GM23338 (cell line): Measurements from ENCODE around the gene KCNK5. TPM values are rescaled to one million over a fixed set of nuclear protein-coding genes. Genes with fewer than 3 reads are reported as not detected.

ENCODE experiments used
- ATAC-seq: fragments of 200-7000 bp; cut with Tn5 transposase; 3 replicates; pipeline ENCODE4 v1.9.1; 2020
- DNase-seq: peaks from one replicate; pipeline ENCODE4 v3.0.0-alpha.2; 2015; ENCODE audit warnings: low spot score
- H2AFZ ChIP-seq: fragments of 200-600 bp; sonication (generic); 2 replicates; pipeline ENCODE4 v1.8.0; 2016; ENCODE audit warnings: antibody characterized with exemption, mild to moderate bottlenecking, moderate library complexity
- H3F3A ChIP-seq: fragments of 200-600 bp; sonication (generic); replicated peaks from 2 replicates; pipeline ENCODE4 v1.8.0; 2017; ENCODE audit warnings: antibody characterized with exemption, mixed run types, low read depth
- H3K27ac ChIP-seq: fragments of 200-600 bp; sonication (generic); 2 replicates; pipeline ENCODE4 v1.6.1; 2016; ENCODE audit warnings: low read depth
- H3K27me3 ChIP-seq: fragments of 200-600 bp; sonication (generic); 2 replicates; pipeline ENCODE4 v1.8.0; 2016; ENCODE audit warnings: mild to moderate bottlenecking, mixed run types, moderate library complexity; ENCODE audit not compliant: insufficient read depth
- H3K36me3 ChIP-seq: fragments of 200-600 bp; sonication (generic); 2 replicates; pipeline ENCODE4 v1.8.0; 2016; ENCODE audit warnings: mild to moderate bottlenecking; ENCODE audit not compliant: insufficient read depth
- H3K4me1 ChIP-seq: fragments of 200-600 bp; sonication (generic); 2 replicates; pipeline ENCODE4 v1.8.0; 2016; ENCODE audit warnings: mild to moderate bottlenecking, moderate library complexity; ENCODE audit not compliant: insufficient read depth
- H3K4me2 ChIP-seq: fragments of 200-600 bp; sonication (generic); 2 replicates; pipeline ENCODE4 v1.7.1; 2017; ENCODE audit warnings: mixed run types
- H3K4me3 ChIP-seq: fragments of 200-600 bp; sonication (generic); 2 replicates; pipeline ENCODE4 v1.6.1; 2016; ENCODE audit warnings: mixed run types
- H3K79me2 ChIP-seq: fragments of 200-600 bp; sonication (generic); replicated peaks from 2 replicates; pipeline ENCODE4 v1.8.0; 2017; ENCODE audit warnings: mild to moderate bottlenecking; ENCODE audit not compliant: insufficient read depth
- H3K9me2 ChIP-seq: fragments of 200-600 bp; sonication (generic); 2 replicates; pipeline ENCODE4 v1.8.0; 2017; ENCODE audit not compliant: insufficient read depth
- H4K20me1 ChIP-seq: fragments of 200-600 bp; sonication (generic); replicated peaks from 2 replicates; pipeline ENCODE4 v1.8.0; 2017; ENCODE audit warnings: mild to moderate bottlenecking; ENCODE audit not compliant: insufficient read depth
- H3K27ac Mint-ChIP-seq: 2 replicates; pipeline ENCODE4 v1.8.0; 2020; ENCODE audit warnings: inconsistent platforms, mild to moderate bottlenecking, moderate library complexity, mixed read lengths
- H3K27me3 Mint-ChIP-seq: 3 replicates; pipeline ENCODE4 v1.8.0; 2022; ENCODE audit warnings: low read depth, mild to moderate bottlenecking, moderate library complexity, mixed read lengths, inconsistent platforms; ENCODE audit not compliant: insufficient read depth, poor library complexity
- H3K36me3 Mint-ChIP-seq: 3 replicates; pipeline ENCODE4 v1.8.0; 2021; ENCODE audit warnings: low read depth, mild to moderate bottlenecking, inconsistent platforms, moderate library complexity, mixed read lengths
- H3K4me1 Mint-ChIP-seq: 3 replicates; pipeline ENCODE4 v1.8.0; 2020; ENCODE audit warnings: mild to moderate bottlenecking, inconsistent platforms, mixed read lengths
- H3K4me3 Mint-ChIP-seq: 3 replicates; pipeline ENCODE4 v1.8.0; 2021; ENCODE audit warnings: moderate library complexity, mild to moderate bottlenecking, inconsistent platforms, mixed read lengths
- H3K9me3 Mint-ChIP-seq: 3 replicates; pipeline ENCODE4 v1.8.0; 2020; ENCODE audit warnings: moderate library complexity, mild to moderate bottlenecking, inconsistent platforms, mixed read lengths
- CTCF ChIP-seq, 2 experiments: fragments of 200-600 bp in 1 of 2; sonication (generic) in 1 of 2; conservative IDR thresholded peaks; 2 replicates each; pipeline versions ENCODE4 v1.5.1 to v1.6.1; 2016 to 2017; ENCODE audit warnings: antibody characterized with exemption in 2 of 2, low read depth in 2 of 2, mild to moderate bottlenecking in 2 of 2, moderate library complexity in 1 of 2
- ETS1 ChIP-seq: IDR thresholded peaks from 2 replicates; pipeline ENCODE4 v1.6.1; 2016; ENCODE audit warnings: antibody characterized with exemption
- EZH2 ChIP-seq: fragments of 200-600 bp; sonication (generic); IDR thresholded peaks from one replicate; pipeline ENCODE4 v1.8.0; 2017; ENCODE audit warnings: antibody characterized with exemption, mild to moderate bottlenecking, low read depth; ENCODE audit not compliant: unreplicated experiment
- EZH2phosphoT487 ChIP-seq: fragments of 200-600 bp; sonication (generic); IDR thresholded peaks from one replicate; pipeline ENCODE4 v1.8.1; 2018; ENCODE audit warnings: antibody characterized with exemption; ENCODE audit not compliant: unreplicated experiment
- JUNB ChIP-seq: IDR thresholded peaks from one replicate; pipeline ENCODE4 v1.6.1; 2016; ENCODE audit warnings: antibody characterized with exemption; ENCODE audit not compliant: unreplicated experiment
- REST ChIP-seq: IDR thresholded peaks from one replicate; pipeline ENCODE4 v1.6.1; 2018; ENCODE audit warnings: antibody characterized with exemption; ENCODE audit not compliant: unreplicated experiment
- STAT1 ChIP-seq: IDR thresholded peaks from one replicate; pipeline ENCODE4 v1.6.1; 2016; ENCODE audit warnings: antibody characterized with exemption; ENCODE audit not compliant: unreplicated experiment
- ZNF331 ChIP-seq: fragments of 250-450 bp; sonication (Bioruptor Pico); IDR thresholded peaks from 2 replicates; pipeline ENCODE4 v1.5.0; 2020; ENCODE audit warnings: low read depth, mild to moderate bottlenecking, moderate library complexity
- polyA plus RNA-seq: library from polyadenylated mRNA; unstranded; fragments of >200 nt; fragmentation: Nextera tagmentation; extraction: Ambion mirVana; gene quantifications from 2 replicates; pipeline ENCODE4 v1.2.1, GENCODE V29; 2016
- total RNA-seq: library from RNA; depleted of rRNA; stranded (reverse); fragments of >200 nt; shearing (Covaris generic); gene quantifications from 2 replicates; pipeline ENCODE4 v1.2.3, GENCODE V29; 2014

Gene KCNK5
- total and polyA plus RNA-seq, 2 experiments from 2014 or later, result 9.5 to 57.4 TPM

GRCh38 chr6:39182604-39183003, 46.7 kb downstream of the KCNK5 start (continued):
- no peak for TF ChIP-seq CTCF (conservative IDR thresholded peaks at IDR 0.05; ENCODE audit: low read depth in 2 of 2)
- TF ChIP-seq ZNF331 (CRISPR knock-in tag), result no peak
- no peak for TF ChIP-seq ETS1
- TF ChIP-seq EZH2, result no peak
- TF ChIP-seq JUNB, result no peak
- TF ChIP-seq REST, result no peak
- TF ChIP-seq EZH2phosphoT487, result no peak

- H3K36me3 ChIP-seq, result no peaks in the 10 kb centered on the region; the same call in 1 of the 2 replicates
- Mint-ChIP-seq H3K9me3 (peaks cover 11% of the 10 kb centered on the region), H3K27ac (no peak overlapping the region), H3K4me1 (no peaks in the 10 kb centered on the region), H3K27me3 (peaks cover 7% of the 10 kb centered on the region), H3K4me3 (no peak overlapping the region), H3K36me3 (peaks cover 46% of the 10 kb centered on the region)
- H3K27ac ChIP-seq, result no peak overlapping the region
- no peaks in the 10 kb centered on the region for H3F3A ChIP-seq
- no peak overlapping the region for H3K4me3 ChIP-seq
- ATAC-seq (no peak), DNase-seq (no peak)
- H3K4me1 ChIP-seq, result no peaks in the 10 kb centered on the region
- no peaks in the 10 kb centered on the region; the same call in 1 of the 2 replicates for H4K20me1 ChIP-seq
- no peaks in the 10 kb centered on the region for H3K79me2 ChIP-seq
- TF ChIP-seq STAT1 (no peak), REST (no peak)
- no peaks in the 10 kb centered on the region for H3K9me2 ChIP-seq
- no peaks in the 10 kb centered on the region for H3K27me3 ChIP-seq
- no peak overlapping the region for H3K4me2 ChIP-seq
- H2AFZ ChIP-seq, result no peak overlapping the region
Observed at GRCh38 chr6:39181826-39182225, 47.4 kb downstream of the KCNK5 start.
